ENCODE measurements around the gene FBLL1. TPM values are rescaled to one million over a fixed set of nuclear protein-coding genes. Genes with fewer than 3 reads are reported as not detected.

Gene FBLL1
- total and polyA plus RNA-seq, 2 of the 8 experiments (the other 6 are each of a cell fraction or from before 2014, with no cell fraction given): 8.3 to 30.9 TPM

DNA sequence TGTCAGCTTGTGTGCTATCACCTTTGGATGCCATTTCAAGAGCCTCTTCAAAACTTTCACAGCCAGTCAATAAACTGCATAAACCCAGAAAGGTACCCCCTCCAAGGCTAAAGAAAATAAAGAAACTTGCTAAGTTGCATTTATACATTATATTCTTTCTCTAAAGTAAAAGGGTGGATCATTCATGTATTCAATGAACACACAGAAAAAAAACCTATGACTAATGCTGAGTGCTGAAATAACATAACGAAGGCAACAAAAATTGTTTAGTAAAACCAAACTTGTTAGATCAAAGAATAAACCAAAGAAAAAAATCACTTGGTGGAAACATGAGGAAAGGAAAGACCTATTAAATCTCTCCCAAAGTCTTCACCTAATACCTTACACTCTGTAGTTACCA lies 34.9 kb downstream of the FBLL1 start:
- DNase-seq (ENCODE audit: low read depth in 1 of 2, low spot score in 2 of 2) (no peak), FAIRE-seq (no peak)
- Histone ChIP-seq H3K23me2 (ENCODE audit: low read depth, low read length) (no peaks in the 10 kb centered on the region), H4K8ac (ENCODE audit: extremely low read depth, insufficient read depth, low read length) (no peak overlapping the region), H3K9ac (replicated peaks in 1 of 4; ENCODE audit: extremely low read depth in 1 of 4, low read depth in 3 of 4, low read length in 3 of 4) (no peak overlapping the region), H3K18ac (ENCODE audit: extremely low read depth, low read length) (no peak overlapping the region), H3K23ac (ENCODE audit: insufficient read length) (no peak overlapping the region), H3K4me2 (ENCODE audit: insufficient read depth in 1 of 2, low read depth in 2 of 2, low read length in 2 of 2) (no peak overlapping the region), H3K79me1 (ENCODE audit: low read depth, low read length) (peaks cover 2% of the 10 kb centered on the region; the same call in 1 of the 2 replicates), H2BK12ac (ENCODE audit: low read depth, low read length) (no peak overlapping the region), H3K14ac (ENCODE audit: insufficient read length) (no peak overlapping the region), H3K9me3 (ENCODE audit: insufficient read depth in 2 of 2, low read depth in 1 of 2, low read length in 1 of 2) (no peaks in the 10 kb centered on the region), H3K36me3 (ENCODE audit: control insufficient read depth in 2 of 4, insufficient read depth in 4 of 4, low read length in 3 of 4) (peaks cover 2 to 77% (median 29%) of the 10 kb centered on the region in 4 experiments; a peak in 7 of 8 replicates), H3K56ac (replicated peaks; ENCODE audit: insufficient read length, low read depth, low read length) (no peak overlapping the region), H3K27me3 (replicated peaks in 1 of 4; ENCODE audit: control insufficient read depth in 3 of 4, extremely low read depth in 1 of 4, insufficient read depth in 3 of 4, low read length in 3 of 4) (peaks cover 0 to 1% (median 0%) of the 10 kb centered on the region in 4 experiments; a peak in 1 of 7 replicates), H3K79me2 (ENCODE audit: control insufficient read depth in 1 of 2, insufficient read depth in 2 of 2, low read length in 2 of 2) (peaks cover 0 to 41% of the 10 kb centered on the region in 2 experiments; a peak in 3 of 4 replicates), H4K20me1 (replicated peaks in 1 of 2; ENCODE audit: control insufficient read depth in 1 of 2, insufficient read depth in 2 of 2, low read length in 2 of 2) (peaks cover 5% of the 10 kb centered on the region in 2 experiments), H3K4ac (replicated peaks; ENCODE audit: insufficient read length, low read depth, low read length) (no peak overlapping the region), H2AK5ac (ENCODE audit: low read depth, low read length) (no peak overlapping the region), H3K4me1 (replicated peaks in 1 of 4; ENCODE audit: control insufficient read depth in 3 of 4, insufficient read depth in 4 of 4, low read length in 3 of 4) (no peaks in the 10 kb centered on the region), H2BK5ac (ENCODE audit: low read depth, low read length) (no peak overlapping the region), H3K4me3 (ENCODE audit: extremely low read depth in 1 of 4, insufficient read depth in 2 of 4, low read depth in 3 of 4, low read length in 4 of 4) (no peak overlapping the region), H4K91ac (replicated peaks; ENCODE audit: insufficient read length, low read length) (no peak overlapping the region), H2BK15ac (ENCODE audit: low read length) (no peak overlapping the region), H2AFZ (ENCODE audit: low read length) (no peak overlapping the region), H4K5ac (ENCODE audit: insufficient read length, low read depth, low read length) (no peak overlapping the region), H2BK20ac (ENCODE audit: low read length) (no peak overlapping the region), H2BK120ac (replicated peaks; ENCODE audit: low read depth, low read length) (no peak overlapping the region), H3K27ac (ENCODE audit: low read depth, low read length) (no peak overlapping the region)
- WGBS, 2 experiments (ENCODE audit: extremely low coverage in 1 of 2, insufficient coverage in 1 of 2, insufficient read length in 1 of 2, insufficient replicate concordance in 2 of 2, low coverage in 1 of 2, low lambda C conversion rate in 2 of 2, missing lambda C conversion rate in 1 of 2): 92% methylated on average over 1 of the region's 1 CpG; no CpG with 5 or more reads in 1 of the 2 experiments
- POLR2A ChIA-PET (ENCODE audit: partially characterized antibody): no interaction called here
- CTCF ChIA-PET (ENCODE audit: partially characterized antibody): interaction anchor here (0.5 kb wide), 1 partner anchor 11 kb away, joined by 3 read pairs; no protein-coding TSS in a partner anchor
- no peak for TF ChIP-seq NANOG (IDR thresholded peaks at IDR 0.05; ENCODE audit: insufficient read depth, low read depth, low read length, poor library complexity, severe bottlenecking)
- no peak for TF ChIP-seq SIRT6 (IDR thresholded peaks at IDR 0.05; ENCODE audit: low read length)
- TF ChIP-seq TEAD4 (IDR thresholded peaks at IDR 0.05; ENCODE audit: low read depth, low read length): no peak
- no peak for TF ChIP-seq CTBP2 (IDR thresholded peaks at IDR 0.05; ENCODE audit: borderline replicate concordance, insufficient read depth, insufficient read length, low read length)
- no peak for TF ChIP-seq HDAC2 (IDR thresholded peaks at IDR 0.05; ENCODE audit: borderline replicate concordance in 1 of 2, low read depth in 2 of 2, low read length in 2 of 2)
- no peak for TF ChIP-seq PHF8 (conservative IDR thresholded peaks at IDR 0.05; ENCODE audit: low read depth, low read length)
- no peak for TF ChIP-seq RXRA (IDR thresholded peaks at IDR 0.05; ENCODE audit: insufficient read depth, low read depth, low read length)
- no peak for TF ChIP-seq CREB1 (IDR thresholded peaks at IDR 0.05)
- no peak for TF ChIP-seq SRF (IDR thresholded peaks at IDR 0.05; ENCODE audit: low read depth, low read length)
- no peak for TF ChIP-seq SP2 (IDR thresholded peaks at IDR 0.05; ENCODE audit: low read length)
- no peak for TF ChIP-seq KDM1A (IDR thresholded peaks at IDR 0.05; ENCODE audit: borderline replicate concordance, low read length)
- TF ChIP-seq CBX8 (IDR thresholded peaks at IDR 0.05; ENCODE audit: borderline replicate concordance, low read depth, low read length): no peak
- TF ChIP-seq BCL11A (IDR thresholded peaks at IDR 0.05; ENCODE audit: low read depth in 2 of 2, low read length in 2 of 2): no peak
- no peak for TF ChIP-seq KDM5A (IDR thresholded peaks at IDR 0.05; ENCODE audit: low read length)
- no peak for TF ChIP-seq SIX5 (IDR thresholded peaks at IDR 0.05; ENCODE audit: low read depth, low read length)
